ENCODE data around the gene WLS. TPM values are rescaled to one million over a fixed set of nuclear protein-coding genes. Genes with fewer than 3 reads are reported as not detected.

The WLS gene
- 106 TPM for total RNA-seq

DNA sequence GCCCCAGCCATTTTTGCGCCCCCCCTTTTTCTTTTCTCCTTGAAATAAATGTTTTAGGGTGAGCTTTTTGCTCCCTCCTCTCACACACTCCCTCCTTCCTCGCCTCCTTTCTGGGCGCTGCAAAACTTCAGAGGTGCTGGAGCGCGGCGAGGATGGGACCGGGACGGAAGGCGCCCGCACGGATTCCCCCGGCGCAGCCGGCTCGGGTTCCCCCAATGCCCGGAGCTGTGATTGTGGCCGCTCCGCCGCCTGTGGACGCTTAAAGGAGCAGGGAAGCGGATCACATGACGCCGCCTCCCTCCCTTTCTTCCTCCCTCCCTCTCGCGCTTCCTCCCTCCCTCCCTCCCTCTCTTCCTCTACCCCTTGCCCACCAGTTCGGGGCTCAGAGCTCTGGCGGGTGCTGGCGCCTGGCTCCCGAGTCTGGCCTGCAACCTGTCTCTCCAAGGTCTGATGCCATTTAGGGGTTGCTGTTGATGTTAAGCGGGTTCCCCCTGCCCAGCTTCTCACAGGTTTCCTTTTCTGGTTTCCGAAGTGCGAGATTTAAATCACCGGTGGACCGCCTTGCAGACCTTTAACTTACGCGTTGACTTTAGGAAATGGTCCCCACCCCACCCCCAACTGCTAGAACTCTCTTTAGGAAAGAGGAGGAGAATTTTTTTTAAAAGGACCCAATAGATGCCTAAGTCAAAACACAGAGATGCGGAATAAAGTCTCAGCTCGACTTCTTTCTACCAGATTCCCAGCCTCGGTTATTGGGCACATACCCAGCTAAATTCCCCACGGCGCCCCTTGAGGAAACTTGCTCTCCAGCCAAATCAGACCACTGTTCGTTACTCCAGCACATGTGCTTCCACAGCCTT lies at the start of gene WLS:
Gene WLS (minus strand): TSS at position 235 of the 860 bp plus-strand sequence. CDS start 224 bp downstream, at position 11.

Other genes starting within 250 kb of the WLS start
- 5.0 TPM for gene DIRAS3, start 181.9 kb downstream of the WLS start, total RNA-seq
- gene RPE65, start 217.4 kb upstream of the WLS start, total RNA-seq = 37.7 TPM

Data from camera-type eye (tissue), 1 donor.